BJ (cell line): ENCODE data around the gene CDCA4. TPM values are rescaled to one million over a fixed set of nuclear protein-coding genes. Genes with fewer than 3 reads are reported as not detected.

Source experiments
- CTCF ChIA-PET: fragments of 350-600 bp; formaldehyde crosslinking; extraction: SDS; loops from one replicate; lab custom pipeline; 2021; ENCODE audit warnings: antibody characterized with exemption, inconsistent platforms; lab: Yijun Ruan, JAX
- POLR2A ChIA-PET: fragments of 300-600 bp; sonication (Branson Sonifier 250); formaldehyde crosslinking; extraction: SDS; loops from one replicate; lab custom pipeline; 2021; ENCODE audit warnings: antibody characterized with exemption; lab: Charles Lee
- DNase-seq: peaks from one replicate; pipeline ENCODE4 v3.0.0-alpha.2; 2011; ENCODE audit warnings: low read depth
- H3K27me3 ChIP-seq: 2 replicates; pipeline ENCODE4 v1.6.0; 2011; ENCODE audit warnings: low read length; ENCODE audit not compliant: control insufficient read depth, insufficient read depth
- H3K36me3 ChIP-seq: 2 replicates; pipeline ENCODE4 v1.5.1; 2011; ENCODE audit warnings: low read length; ENCODE audit not compliant: control insufficient read depth, insufficient read depth
- H3K4me3 ChIP-seq: 2 replicates; pipeline ENCODE4 v1.5.1; 2011; ENCODE audit warnings: low read depth, mild to moderate bottlenecking, control low read depth, low read length
- CTCF ChIP-seq: IDR thresholded peaks from 2 replicates; pipeline ENCODE4 v1.5.1; 2011; ENCODE audit warnings: low read depth, mild to moderate bottlenecking, control low read depth, inconsistent platforms, low read length, moderate library complexity; ENCODE audit not compliant: insufficient read depth
- polyA plus RNA-seq: library from polyadenylated mRNA; depleted of rRNA; stranded (reverse); fragments of >200 nt; gene quantifications from 2 replicates; pipeline ENCODE4 v1.2.3, GENCODE V29; 2011

Gene CDCA4
- polyA plus RNA-seq, 1 experiment = 16.6 TPM

- Histone ChIP-seq H3K27me3 (no peaks in the 10 kb centered on the region; the same call in 1 of the 2 replicates), H3K36me3 (no peaks in the 10 kb centered on the region), H3K4me3 (no peak overlapping the region)
- CTCF ChIA-PET = interaction anchor here (0.7 to 1.3 kb wide), 2 partner anchors 11 to 16 kb away, joined by 3 to 5 read pairs; no protein-coding TSS in a partner anchor
- DNase-seq = no peak
- POLR2A ChIA-PET = no interaction called here
- no peak for TF ChIP-seq CTCF
Observed at GRCh38 chr14:105060751-105061427, 40.0 kb upstream of the CDCA4 start.

GRCh38 chr14:105059925-105060565 is 39.2 kb upstream of the CDCA4 start:
- POLR2A ChIA-PET = no interaction called here
- H3K27me3 ChIP-seq = peaks cover 1% of the 10 kb centered on the region
- DNase-seq = no peak

DNA sequence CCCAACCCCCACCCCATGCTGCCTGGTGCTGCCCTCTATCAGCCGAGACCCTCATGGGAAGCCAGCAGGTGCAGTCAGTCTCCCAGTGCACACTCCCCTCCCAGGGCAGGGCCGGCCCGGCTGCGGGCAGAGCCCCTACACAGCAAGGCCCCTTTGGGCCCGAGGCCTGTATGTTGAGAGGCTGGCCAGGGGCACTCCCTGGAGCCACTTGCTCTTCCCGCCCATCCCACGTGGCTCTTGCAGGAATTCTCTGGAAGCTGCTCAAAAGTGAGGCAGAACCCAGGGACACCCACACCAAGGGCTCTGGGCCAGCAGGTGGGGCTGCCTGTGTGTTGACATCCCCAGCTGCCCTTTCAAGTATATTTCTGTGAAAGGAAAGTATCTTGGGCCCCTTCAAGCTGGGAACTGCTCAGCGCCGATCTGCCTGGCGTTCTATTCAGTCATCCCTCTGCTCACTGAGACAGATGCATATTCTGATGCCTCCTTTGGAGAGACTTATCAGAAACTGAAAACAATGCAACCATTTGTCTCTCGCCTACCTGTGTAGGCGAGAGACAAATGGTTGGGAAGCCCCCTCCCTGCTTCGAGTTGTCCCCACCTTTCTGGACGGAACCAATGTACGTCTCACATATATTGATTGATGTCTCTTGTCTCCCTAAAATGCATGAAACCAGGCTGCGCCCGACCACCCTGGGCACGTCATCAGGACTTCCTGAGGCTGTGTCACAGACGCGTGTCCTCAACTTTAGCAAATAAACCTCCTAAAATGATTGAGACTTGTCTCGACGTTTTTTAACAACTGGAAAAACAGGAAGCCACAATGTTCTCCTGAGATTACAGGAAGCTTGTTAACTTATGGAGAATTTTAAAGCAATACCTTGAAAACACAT is 38.4 kb upstream of the CDCA4 start:
- Histone ChIP-seq H3K4me3 (no peak overlapping the region), H3K27me3 (peaks cover 1% of the 10 kb centered on the region), H3K36me3 (no peaks in the 10 kb centered on the region)
- ChIA-PET CTCF (interaction anchor here (0.9 to 1.7 kb wide), 4 partner anchors 11 to 86 kb away, joined by 3 to 4 read pairs (median 4); no protein-coding TSS in a partner anchor), POLR2A (no interaction called here)
- no peak for DNase-seq
- TF ChIP-seq CTCF = no peak

More at GRCh38 chr14:105059925-105060565, 39.2 kb upstream of the CDCA4 start:
- no peak for TF ChIP-seq CTCF
- H3K4me3 ChIP-seq = no peak overlapping the region
- no peaks in the 10 kb centered on the region for H3K36me3 ChIP-seq
- CTCF ChIA-PET = interaction anchor here (0.7 to 1.7 kb wide), 3 partner anchors 10 to 15 kb away, joined by 3 to 5 read pairs (median 4); no protein-coding TSS in a partner anchor

GRCh38 chr14:105058521-105059034 is 37.7 kb upstream of the CDCA4 start:
- TF ChIP-seq CTCF = no peak
- no peak for DNase-seq
- ChIA-PET POLR2A (no interaction called here), CTCF (interaction anchor here (0.9 to 1.7 kb wide), 4 partner anchors 11 to 85 kb away, joined by 3 to 4 read pairs (median 4); no protein-coding TSS in a partner anchor)
- Histone ChIP-seq H3K36me3 (no peaks in the 10 kb centered on the region), H3K4me3 (no peak overlapping the region), H3K27me3 (peaks cover 1% of the 10 kb centered on the region)
